ENCODE results near the gene MACC1. TPM values are rescaled to one million over a fixed set of nuclear protein-coding genes. Genes with fewer than 3 reads are reported as not detected.
A peak's percentile ranks its signal among the peaks of the same experiment; 100 is the strongest.

MACC1 gene
- total and polyA plus RNA-seq, 10 of the 15 experiments (the other 5 are each of a cell fraction or from before 2014, with no cell fraction given), result 6.0 to 61.1 (median 12.7) TPM

DNA sequence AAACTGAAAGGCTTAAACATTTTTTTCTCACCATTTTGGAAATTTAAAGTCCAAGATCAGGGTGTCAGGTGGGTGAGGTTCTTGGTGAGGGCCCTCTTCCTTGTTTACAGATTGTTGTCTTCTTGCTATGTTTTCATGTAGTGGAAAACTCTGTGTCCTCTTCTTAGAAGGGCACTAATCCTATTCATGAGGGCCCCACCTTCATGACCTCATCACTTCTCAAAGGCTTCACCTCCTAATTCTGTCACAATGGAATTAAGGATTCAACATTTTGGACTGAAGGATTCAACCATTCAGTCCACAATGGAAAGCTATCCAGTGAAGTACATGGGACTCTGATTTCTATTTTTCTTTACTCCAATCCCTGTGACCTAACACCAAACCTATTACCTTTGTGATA lies 27.3 kb downstream of the MACC1 start:
- no peaks in the 10 kb centered on the region for H3K27me3 ChIP-seq (replicated peaks in 1 of 2; ENCODE audit: control insufficient read depth in 2 of 2, insufficient read depth in 2 of 2, low read length in 1 of 2)
- peaks cover 4 to 9% of the 10 kb centered on the region in 2 experiments; a peak in 3 of 4 replicates for H3K36me3 ChIP-seq (ENCODE audit: control insufficient read depth in 2 of 2, insufficient read depth in 2 of 2, low read length in 1 of 2)
- ChIA-PET CTCF (interaction anchor here (0.9 to 2.0 kb wide), 5 partner anchors 9 to 17 kb away, joined by 3 to 7 read pairs (median 4); no protein-coding TSS in a partner anchor), SMC1A (ENCODE audit: uncharacterized antibody, unreplicated experiment) (interaction anchor here (0.7 to 2.3 kb wide), 10 partner anchors 10 to 207 kb away, joined by 3 to 10 read pairs (median 4); no protein-coding TSS in a partner anchor), POLR2A (interaction anchor here (0.6 kb wide), 2 partner anchors 9 to 792 kb away, joined by 3 read pairs; no protein-coding TSS in a partner anchor), RAD21 (ENCODE audit: unreplicated experiment) (interaction anchor here (1.0 kb wide), 2 partner anchors 48 to 167 kb away, joined by 3 read pairs; no protein-coding TSS in a partner anchor)
- no peak overlapping the region for H3K27ac ChIP-seq (ENCODE audit: control insufficient read depth, insufficient read depth)
- H3K4me2 ChIP-seq (ENCODE audit: control insufficient read depth, insufficient read depth), result no peak overlapping the region
- peaks cover 32% of the 10 kb centered on the region for H3K9me3 ChIP-seq (replicated peaks; ENCODE audit: control insufficient read depth, insufficient read depth, low read length)
- in situ Hi-C loops (cut with MboI), result no loop called here
- no peaks in the 10 kb centered on the region for H4K20me1 ChIP-seq (ENCODE audit: control insufficient read depth, insufficient read depth)
- intact Hi-C loops (cut with micrococcal nuclease; ENCODE audit: unreplicated experiment), result no loop called here
- H3K4me3 ChIP-seq, result no peak overlapping the region
- H3K4me1 ChIP-seq (ENCODE audit: control insufficient read depth, insufficient read depth, low read length), result peaks cover 20% of the 10 kb centered on the region
- H3K79me2 ChIP-seq (ENCODE audit: control insufficient read depth, insufficient read depth, low read length), result peaks cover 40% of the 10 kb centered on the region
- BruUV-seq (replicated peaks), result no TSS peak
- DNase-seq (ENCODE audit: low read depth, low spot score) (no peak), ATAC-seq (no peak), FAIRE-seq (no peak)
- H2AFZ ChIP-seq (ENCODE audit: control insufficient read depth, low read depth, low read length), result no peak overlapping the region
- no peak overlapping the region for H3K9ac ChIP-seq (ENCODE audit: control insufficient read depth, insufficient read depth, low read length)
- TF ChIP-seq IKZF2 (IDR thresholded peaks at IDR 0.05) (no peak), KLF5 (IDR thresholded peaks at IDR 0.05; ENCODE audit: partially characterized antibody) (no peak), RB1 (IDR thresholded peaks at IDR 0.05; ENCODE audit: borderline replicate concordance) (no peak), NR2F1 (conservative IDR thresholded peaks at IDR 0.05) (no peak), ATF7 (IDR thresholded peaks at IDR 0.05; ENCODE audit: low read depth) (peak; percentile 58), NFIC (IDR thresholded peaks at IDR 0.05; ENCODE audit: low read depth, low read length) (no peak), CHD4 (IDR thresholded peaks at IDR 0.05) (no peak), CBFB (IDR thresholded peaks at IDR 0.05; ENCODE audit: low read depth) (no peak), ZNF217 (IDR thresholded peaks at IDR 0.05) (peak; percentile 60; the same call in 1 of the 2 replicates), SUZ12 (IDR thresholded peaks at IDR 0.05; ENCODE audit: unreplicated experiment) (no peak)
- TF ChIP-seq, protein P1, sequence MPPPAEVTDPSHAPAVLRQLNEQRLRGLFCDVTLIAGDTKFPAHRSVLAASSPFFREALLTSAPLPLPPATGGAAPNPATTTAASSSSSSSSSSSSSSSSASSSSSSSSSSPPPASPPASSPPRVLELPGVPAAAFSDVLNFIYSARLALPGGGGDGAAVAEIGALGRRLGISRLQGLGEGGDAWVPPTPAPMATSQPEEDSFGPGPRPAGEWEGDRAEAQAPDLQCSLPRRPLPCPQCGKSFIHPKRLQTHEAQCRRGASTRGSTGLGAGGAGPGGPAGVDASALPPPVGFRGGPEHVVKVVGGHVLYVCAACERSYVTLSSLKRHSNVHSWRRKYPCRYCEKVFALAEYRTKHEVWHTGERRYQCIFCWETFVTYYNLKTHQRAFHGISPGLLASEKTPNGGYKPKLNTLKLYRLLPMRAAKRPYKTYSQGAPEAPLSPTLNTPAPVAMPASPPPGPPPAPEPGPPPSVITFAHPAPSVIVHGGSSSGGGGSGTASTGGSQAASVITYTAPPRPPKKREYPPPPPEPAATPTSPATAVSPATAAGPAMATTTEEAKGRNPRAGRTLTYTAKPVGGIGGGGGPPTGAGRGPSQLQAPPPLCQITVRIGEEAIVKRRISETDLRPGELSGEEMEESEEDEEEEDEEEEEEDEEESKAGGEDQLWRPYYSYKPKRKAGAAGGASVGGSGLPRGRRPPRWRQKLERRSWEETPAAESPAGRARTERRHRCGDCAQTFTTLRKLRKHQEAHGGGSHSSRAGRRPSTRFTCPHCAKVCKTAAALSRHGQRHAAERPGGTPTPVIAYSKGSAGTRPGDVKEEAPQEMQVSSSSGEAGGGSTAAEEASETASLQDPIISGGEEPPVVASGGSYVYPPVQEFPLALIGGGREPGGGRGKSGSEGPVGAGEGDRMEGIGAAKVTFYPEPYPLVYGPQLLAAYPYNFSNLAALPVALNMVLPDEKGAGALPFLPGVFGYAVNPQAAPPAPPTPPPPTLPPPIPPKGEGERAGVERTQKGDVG (CRISPR knock-in tag; IDR thresholded peaks at IDR 0.05), result no peak
- TF ChIP-seq, protein P2, sequence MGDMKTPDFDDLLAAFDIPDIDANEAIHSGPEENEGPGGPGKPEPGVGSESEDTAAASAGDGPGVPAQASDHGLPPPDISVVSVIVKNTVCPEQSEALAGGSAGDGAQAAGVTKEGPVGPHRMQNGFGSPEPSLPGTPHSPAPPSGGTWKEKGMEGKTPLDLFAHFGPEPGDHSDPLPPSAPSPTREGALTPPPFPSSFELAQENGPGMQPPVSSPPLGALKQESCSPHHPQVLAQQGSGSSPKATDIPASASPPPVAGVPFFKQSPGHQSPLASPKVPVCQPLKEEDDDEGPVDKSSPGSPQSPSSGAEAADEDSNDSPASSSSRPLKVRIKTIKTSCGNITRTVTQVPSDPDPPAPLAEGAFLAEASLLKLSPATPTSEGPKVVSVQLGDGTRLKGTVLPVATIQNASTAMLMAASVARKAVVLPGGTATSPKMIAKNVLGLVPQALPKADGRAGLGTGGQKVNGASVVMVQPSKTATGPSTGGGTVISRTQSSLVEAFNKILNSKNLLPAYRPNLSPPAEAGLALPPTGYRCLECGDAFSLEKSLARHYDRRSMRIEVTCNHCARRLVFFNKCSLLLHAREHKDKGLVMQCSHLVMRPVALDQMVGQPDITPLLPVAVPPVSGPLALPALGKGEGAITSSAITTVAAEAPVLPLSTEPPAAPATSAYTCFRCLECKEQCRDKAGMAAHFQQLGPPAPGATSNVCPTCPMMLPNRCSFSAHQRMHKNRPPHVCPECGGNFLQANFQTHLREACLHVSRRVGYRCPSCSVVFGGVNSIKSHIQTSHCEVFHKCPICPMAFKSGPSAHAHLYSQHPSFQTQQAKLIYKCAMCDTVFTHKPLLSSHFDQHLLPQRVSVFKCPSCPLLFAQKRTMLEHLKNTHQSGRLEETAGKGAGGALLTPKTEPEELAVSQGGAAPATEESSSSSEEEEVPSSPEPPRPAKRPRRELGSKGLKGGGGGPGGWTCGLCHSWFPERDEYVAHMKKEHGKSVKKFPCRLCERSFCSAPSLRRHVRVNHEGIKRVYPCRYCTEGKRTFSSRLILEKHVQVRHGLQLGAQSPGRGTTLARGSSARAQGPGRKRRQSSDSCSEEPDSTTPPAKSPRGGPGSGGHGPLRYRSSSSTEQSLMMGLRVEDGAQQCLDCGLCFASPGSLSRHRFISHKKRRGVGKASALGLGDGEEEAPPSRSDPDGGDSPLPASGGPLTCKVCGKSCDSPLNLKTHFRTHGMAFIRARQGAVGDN (IDR thresholded peaks at IDR 0.05), result no peak
- TF ChIP-seq, protein P3, sequence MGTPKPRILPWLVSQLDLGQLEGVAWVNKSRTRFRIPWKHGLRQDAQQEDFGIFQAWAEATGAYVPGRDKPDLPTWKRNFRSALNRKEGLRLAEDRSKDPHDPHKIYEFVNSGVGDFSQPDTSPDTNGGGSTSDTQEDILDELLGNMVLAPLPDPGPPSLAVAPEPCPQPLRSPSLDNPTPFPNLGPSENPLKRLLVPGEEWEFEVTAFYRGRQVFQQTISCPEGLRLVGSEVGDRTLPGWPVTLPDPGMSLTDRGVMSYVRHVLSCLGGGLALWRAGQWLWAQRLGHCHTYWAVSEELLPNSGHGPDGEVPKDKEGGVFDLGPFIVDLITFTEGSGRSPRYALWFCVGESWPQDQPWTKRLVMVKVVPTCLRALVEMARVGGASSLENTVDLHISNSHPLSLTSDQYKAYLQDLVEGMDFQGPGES (IDR thresholded peaks at IDR 0.05), result no peak

Data from GM12878 (cell line).